ENCODE measurements around the gene TTBK1. TPM values are rescaled to one million over a fixed set of nuclear protein-coding genes. Genes with fewer than 3 reads are reported as not detected.

The TTBK1 gene
- polyA plus RNA-seq, 2 of the 4 experiments (the other 2 are of a cell fraction): 0.04 TPM; not detected in 1

- TF ChIP-seq, protein P1, sequence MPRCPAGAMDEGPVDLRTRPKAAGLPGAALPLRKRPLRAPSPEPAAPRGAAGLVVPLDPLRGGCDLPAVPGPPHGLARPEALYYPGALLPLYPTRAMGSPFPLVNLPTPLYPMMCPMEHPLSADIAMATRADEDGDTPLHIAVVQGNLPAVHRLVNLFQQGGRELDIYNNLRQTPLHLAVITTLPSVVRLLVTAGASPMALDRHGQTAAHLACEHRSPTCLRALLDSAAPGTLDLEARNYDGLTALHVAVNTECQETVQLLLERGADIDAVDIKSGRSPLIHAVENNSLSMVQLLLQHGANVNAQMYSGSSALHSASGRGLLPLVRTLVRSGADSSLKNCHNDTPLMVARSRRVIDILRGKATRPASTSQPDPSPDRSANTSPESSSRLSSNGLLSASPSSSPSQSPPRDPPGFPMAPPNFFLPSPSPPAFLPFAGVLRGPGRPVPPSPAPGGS (IDR thresholded peaks at IDR 0.05): no peak
Measured at GRCh38 chr6:43199912-43200311, 43.4 kb upstream of the TTBK1 start (continued).

DNA sequence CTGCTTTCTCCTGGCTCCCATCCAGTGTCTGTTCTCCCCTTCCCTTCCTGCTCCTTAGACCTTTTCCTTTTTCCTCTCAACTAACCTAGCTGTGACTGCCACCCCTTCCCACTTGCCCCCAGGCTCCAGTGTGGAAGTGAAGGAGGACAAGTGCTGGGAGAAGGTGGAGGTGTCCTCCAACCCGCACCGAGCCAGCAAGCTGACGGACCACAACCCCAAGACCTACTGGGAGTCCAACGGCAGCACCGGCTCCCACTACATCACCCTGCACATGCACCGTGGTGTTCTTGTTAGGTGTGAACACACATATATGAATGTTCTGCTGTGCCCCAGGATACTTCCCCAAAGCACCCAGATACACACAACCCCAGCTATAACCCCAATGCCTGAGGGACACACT is 42.7 kb upstream of the TTBK1 start:
- TF ChIP-seq POLR2AphosphoS2 (conservative IDR thresholded peaks at IDR 0.05; ENCODE audit: low read length) (no peak), MAFK (IDR thresholded peaks at IDR 0.05; ENCODE audit: partially characterized antibody) (no peak), JUNB (IDR thresholded peaks at IDR 0.05) (no peak), REST (IDR thresholded peaks at IDR 0.05) (no peak), HOXA7 (CRISPR knock-in tag; IDR thresholded peaks at IDR 0.05) (no peak)
- TF ChIP-seq, protein P2, sequence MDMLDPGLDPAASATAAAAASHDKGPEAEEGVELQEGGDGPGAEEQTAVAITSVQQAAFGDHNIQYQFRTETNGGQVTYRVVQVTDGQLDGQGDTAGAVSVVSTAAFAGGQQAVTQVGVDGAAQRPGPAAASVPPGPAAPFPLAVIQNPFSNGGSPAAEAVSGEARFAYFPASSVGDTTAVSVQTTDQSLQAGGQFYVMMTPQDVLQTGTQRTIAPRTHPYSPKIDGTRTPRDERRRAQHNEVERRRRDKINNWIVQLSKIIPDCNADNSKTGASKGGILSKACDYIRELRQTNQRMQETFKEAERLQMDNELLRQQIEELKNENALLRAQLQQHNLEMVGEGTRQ (IDR thresholded peaks at IDR 0.05): no peak
- WGBS (ENCODE audit: missing lambda C conversion rate): 98% methylated on average over 6 of the region's 6 CpGs
- H3K27ac ChIP-seq: no peak overlapping the region
- no peak for FAIRE-seq
- no peak overlapping the region for H3K4me3 ChIP-seq
- H3K9me3 ChIP-seq: no peaks in the 10 kb centered on the region
- H3K4me2 ChIP-seq: no peak overlapping the region
- no peak for DNase-seq (ENCODE audit: low read depth in 1 of 2, low spot score in 1 of 2)
- CTCF ChIA-PET: interaction anchor here (1.3 to 2.1 kb wide), 2 partner anchors 14 to 28 kb away, joined by 4 to 8 read pairs; partner anchors contain the start of gene DNPH1
- no peak for ATAC-seq
- no peaks in the 10 kb centered on the region for H3K4me1 ChIP-seq
- POLR2A ChIA-PET: no interaction called here

DNA sequence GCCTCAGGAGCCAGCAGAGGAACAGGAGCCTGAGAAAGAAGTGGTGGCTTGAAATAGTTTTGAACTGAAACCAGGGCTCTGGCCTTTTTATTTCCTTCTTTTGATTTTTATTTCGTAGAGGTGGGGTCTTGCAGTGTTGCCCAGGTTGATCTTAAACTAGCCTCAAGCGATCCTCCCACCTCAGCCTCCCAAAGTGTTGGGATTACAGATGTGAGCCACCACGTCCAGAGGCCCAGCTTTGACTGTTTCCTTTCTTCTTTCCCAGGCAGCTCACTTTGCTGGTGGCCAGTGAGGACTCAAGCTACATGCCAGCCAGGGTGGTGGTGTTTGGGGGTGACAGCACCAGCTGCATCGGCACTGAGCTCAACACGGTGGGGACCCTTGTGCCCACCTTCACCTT is 40.8 kb upstream of the TTBK1 start:
- POLR2A ChIA-PET: interaction anchor here (0.5 kb wide), 1 partner anchor 26 kb away, joined by 3 read pairs; no protein-coding TSS in a partner anchor
- no peak overlapping the region for H3K4me2 ChIP-seq
- CTCF ChIA-PET: interaction anchor here (0.8 to 2.1 kb wide), 2 partner anchors 26 to 27 kb away, joined by 3 to 8 read pairs; partner anchors contain the start of gene DNPH1
- H3K4me1 ChIP-seq: peaks cover 4% of the 10 kb centered on the region; the same call in 2 of the 3 replicates
- H3K4me3 ChIP-seq: no peak overlapping the region
- H3K27ac ChIP-seq: no peak overlapping the region
- no peaks in the 10 kb centered on the region for H3K9me3 ChIP-seq
- DNase-seq (ENCODE audit: low read depth in 1 of 2, low spot score in 1 of 2) (no peak), ATAC-seq (no peak), FAIRE-seq (no peak)
- TF ChIP-seq RNF2 (IDR thresholded peaks at IDR 0.05; ENCODE audit: borderline replicate concordance, low read depth): no peak
- no peak for TF ChIP-seq SMC3 (IDR thresholded peaks at IDR 0.05)
- no peak for TF ChIP-seq PHF8 (IDR thresholded peaks at IDR 0.05; ENCODE audit: borderline replicate concordance, low read depth)
- no peak for TF ChIP-seq FOXS1 (CRISPR knock-in tag; IDR thresholded peaks at IDR 0.05)
- TF ChIP-seq FOSB (CRISPR knock-in tag; IDR thresholded peaks at IDR 0.05): no peak
- TF ChIP-seq ZC3H11A (IDR thresholded peaks at IDR 0.05): no peak
- no peak for TF ChIP-seq ZNF302 (CRISPR knock-in tag; IDR thresholded peaks at IDR 0.05)
- TF ChIP-seq CHD2 (IDR thresholded peaks at IDR 0.05; ENCODE audit: low read length, partially characterized antibody): no peak
- WGBS (ENCODE audit: missing lambda C conversion rate): 71% methylated on average over 5 of the region's 5 CpGs

Data from A549 (cell line).